Measurements from ENCODE around the gene TRAPPC12. TPM values are rescaled to one million over a fixed set of nuclear protein-coding genes. Genes with fewer than 3 reads are reported as not detected.

Gene TRAPPC12
- total and polyA plus RNA-seq, 2 experiments from 2014 or later, result 77.2 to 103 TPM

- H3K27ac ChIP-seq, result no peak overlapping the region
- TF ChIP-seq, protein P1, sequence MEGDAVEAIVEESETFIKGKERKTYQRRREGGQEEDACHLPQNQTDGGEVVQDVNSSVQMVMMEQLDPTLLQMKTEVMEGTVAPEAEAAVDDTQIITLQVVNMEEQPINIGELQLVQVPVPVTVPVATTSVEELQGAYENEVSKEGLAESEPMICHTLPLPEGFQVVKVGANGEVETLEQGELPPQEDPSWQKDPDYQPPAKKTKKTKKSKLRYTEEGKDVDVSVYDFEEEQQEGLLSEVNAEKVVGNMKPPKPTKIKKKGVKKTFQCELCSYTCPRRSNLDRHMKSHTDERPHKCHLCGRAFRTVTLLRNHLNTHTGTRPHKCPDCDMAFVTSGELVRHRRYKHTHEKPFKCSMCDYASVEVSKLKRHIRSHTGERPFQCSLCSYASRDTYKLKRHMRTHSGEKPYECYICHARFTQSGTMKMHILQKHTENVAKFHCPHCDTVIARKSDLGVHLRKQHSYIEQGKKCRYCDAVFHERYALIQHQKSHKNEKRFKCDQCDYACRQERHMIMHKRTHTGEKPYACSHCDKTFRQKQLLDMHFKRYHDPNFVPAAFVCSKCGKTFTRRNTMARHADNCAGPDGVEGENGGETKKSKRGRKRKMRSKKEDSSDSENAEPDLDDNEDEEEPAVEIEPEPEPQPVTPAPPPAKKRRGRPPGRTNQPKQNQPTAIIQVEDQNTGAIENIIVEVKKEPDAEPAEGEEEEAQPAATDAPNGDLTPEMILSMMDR (IDR thresholded peaks at IDR 0.05; ENCODE audit: low read depth, low read length), result no peak
Observed at GRCh38 chr2:3387011-3387410, 7.5 kb downstream of the TRAPPC12 start.

DNA sequence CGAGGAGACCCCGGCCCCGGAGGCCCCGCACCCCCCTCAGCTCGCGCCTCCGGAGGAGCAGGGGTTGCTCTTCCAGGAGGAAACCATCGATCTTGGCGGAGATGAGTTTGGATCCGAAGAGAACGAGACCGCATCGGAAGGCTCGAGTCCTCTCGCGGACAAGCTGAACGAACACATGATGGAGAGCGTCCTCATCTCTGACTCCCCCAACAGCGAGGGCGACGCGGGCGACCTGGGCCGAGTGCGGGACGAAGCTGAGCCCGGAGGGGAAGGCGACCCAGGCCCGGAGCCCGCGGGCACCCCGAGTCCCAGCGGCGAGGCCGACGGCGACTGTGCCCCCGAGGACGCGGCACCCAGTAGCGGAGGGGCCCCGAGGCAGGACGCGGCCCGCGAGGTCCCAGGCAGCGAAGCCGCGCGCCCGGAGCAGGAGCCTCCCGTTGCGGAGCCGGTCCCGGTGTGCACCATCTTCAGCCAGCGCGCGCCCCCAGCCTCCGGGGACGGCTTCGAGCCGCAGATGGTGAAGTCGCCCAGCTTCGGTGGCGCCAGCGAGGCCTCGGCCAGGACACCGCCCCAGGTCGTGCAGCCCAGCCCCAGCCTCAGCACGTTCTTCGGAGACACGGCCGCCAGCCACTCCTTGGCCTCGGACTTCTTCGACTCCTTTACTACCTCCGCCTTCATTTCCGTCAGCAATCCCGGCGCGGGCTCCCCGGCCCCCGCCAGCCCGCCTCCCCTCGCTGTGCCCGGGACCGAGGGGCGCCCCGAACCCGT lies 8.3 kb downstream of the TRAPPC12 start:
- no peaks in the 10 kb centered on the region for H3K27me3 ChIP-seq
- H3K36me3 ChIP-seq, result peaks cover 21% of the 10 kb centered on the region

More at GRCh38 chr2:3387011-3387410, 7.5 kb downstream of the TRAPPC12 start:
- Histone ChIP-seq H3K4me3 (no peak overlapping the region), H3K4me1 (ENCODE audit: low read depth) (no peaks in the 10 kb centered on the region), H3K27me3 (no peaks in the 10 kb centered on the region), H3K9me3 (ENCODE audit: low read depth) (no peaks in the 10 kb centered on the region), H3K36me3 (peaks cover 21% of the 10 kb centered on the region)
- no peak for DNase-seq (ENCODE audit: low read depth in 1 of 2, low spot score in 1 of 2)

GRCh38 chr2:3388412-3388738 lies 8.9 kb downstream of the TRAPPC12 start:
- TF ChIP-seq, protein P1 (IDR thresholded peaks at IDR 0.05; ENCODE audit: low read depth, low read length), result no peak
- Histone ChIP-seq H3K9me3 (ENCODE audit: low read depth) (no peaks in the 10 kb centered on the region), H3K27ac (no peak overlapping the region), H3K27me3 (no peaks in the 10 kb centered on the region), H3K36me3 (peaks cover 25% of the 10 kb centered on the region), H3K4me1 (ENCODE audit: low read depth) (no peaks in the 10 kb centered on the region), H3K4me3 (no peak overlapping the region)
- DNase-seq (ENCODE audit: low read depth in 1 of 2, low spot score in 1 of 2), result no peak

More for the DNA sequence above, 8.3 kb downstream of the TRAPPC12 start:
- TF ChIP-seq, protein P1 (IDR thresholded peaks at IDR 0.05; ENCODE audit: low read depth, low read length), result no peak
- no peak for DNase-seq (ENCODE audit: low read depth in 1 of 2, low spot score in 1 of 2)
- Histone ChIP-seq H3K4me1 (ENCODE audit: low read depth) (no peaks in the 10 kb centered on the region), H3K9me3 (ENCODE audit: low read depth) (no peaks in the 10 kb centered on the region), H3K4me3 (no peak overlapping the region), H3K27ac (no peak overlapping the region)

- Histone ChIP-seq H3K27ac (no peak overlapping the region), H3K4me3 (no peak overlapping the region), H3K4me1 (ENCODE audit: low read depth) (no peaks in the 10 kb centered on the region), H3K36me3 (peaks cover 29% of the 10 kb centered on the region), H3K9me3 (ENCODE audit: low read depth) (no peaks in the 10 kb centered on the region), H3K27me3 (no peaks in the 10 kb centered on the region)
- no peak for DNase-seq (ENCODE audit: low read depth in 1 of 2, low spot score in 1 of 2)
- TF ChIP-seq, protein P1 (IDR thresholded peaks at IDR 0.05; ENCODE audit: low read depth, low read length), result no peak
Observed at GRCh38 chr2:3389193-3389592, 9.7 kb downstream of the TRAPPC12 start.

GRCh38 chr2:3390041-3390440 lies 10.5 kb downstream of the TRAPPC12 start:
- no peaks in the 10 kb centered on the region for H3K9me3 ChIP-seq (ENCODE audit: low read depth)
- no peaks in the 10 kb centered on the region for H3K4me1 ChIP-seq (ENCODE audit: low read depth)
- no peak overlapping the region for H3K4me3 ChIP-seq
- TF ChIP-seq, protein P1 (IDR thresholded peaks at IDR 0.05; ENCODE audit: low read depth, low read length), result no peak
- H3K36me3 ChIP-seq, result peaks cover 29% of the 10 kb centered on the region
- no peak overlapping the region for H3K27ac ChIP-seq
- no peaks in the 10 kb centered on the region for H3K27me3 ChIP-seq
- no peak for DNase-seq (ENCODE audit: low read depth in 1 of 2, low spot score in 1 of 2)
